ENCODE data around the gene CAPZB. TPM values are rescaled to one million over a fixed set of nuclear protein-coding genes. Genes with fewer than 3 reads are reported as not detected.

CAPZB gene
- total RNA-seq, 2 experiments from 2014 or later, result 492 to 518 TPM

DNA sequence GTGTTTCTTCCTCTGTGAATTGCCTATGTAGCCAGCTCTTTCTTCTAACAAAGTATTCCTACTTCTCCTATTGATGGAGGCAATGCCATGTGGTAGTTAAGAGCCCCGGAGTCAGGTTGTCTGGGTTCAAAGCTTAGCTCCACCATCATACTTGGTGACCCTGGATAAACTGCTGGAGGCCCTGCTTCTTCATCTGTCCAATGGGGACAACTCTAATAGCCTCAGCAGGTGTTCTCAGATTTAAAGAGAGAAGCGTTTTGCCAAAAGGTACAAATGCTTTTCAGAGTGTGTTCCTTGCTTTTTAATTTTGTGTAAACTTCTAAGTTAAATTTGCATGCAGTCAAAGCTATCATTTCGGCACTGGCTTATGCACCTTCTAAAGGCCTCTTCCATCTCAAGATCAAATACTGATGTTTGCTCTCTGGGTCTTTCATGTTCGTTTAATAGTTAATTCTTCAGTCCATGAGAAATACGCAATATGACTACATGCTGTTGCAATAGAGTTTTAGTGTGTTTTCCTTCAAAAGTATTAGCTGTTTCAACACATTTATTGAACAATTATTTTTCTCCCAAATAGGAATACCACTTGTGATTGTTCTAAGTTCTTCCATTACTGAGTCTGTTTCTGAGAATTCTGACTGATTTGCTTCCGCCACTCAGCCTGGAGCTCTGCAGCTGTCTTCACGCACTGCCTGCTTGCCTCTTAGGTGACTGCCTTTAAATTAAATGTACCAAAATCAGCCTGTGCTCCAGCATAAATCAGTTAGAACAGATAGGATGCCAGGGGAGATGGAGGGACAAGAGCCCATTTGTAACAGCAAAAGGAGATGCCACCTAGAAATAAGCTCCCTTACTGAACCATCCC lies 75.6 kb downstream of the CAPZB start:
- ATAC-seq (no peak), DNase-seq (no peak)
- peaks cover 53% of the 10 kb centered on the region for H3K4me1 Mint-ChIP-seq (ENCODE audit: low read depth)
- H3K36me3 Mint-ChIP-seq (ENCODE audit: low read depth), result peaks cover 29% of the 10 kb centered on the region
- H3K4me3 Mint-ChIP-seq, result no peak overlapping the region
- H3K9me3 Mint-ChIP-seq (ENCODE audit: insufficient read depth), result no peaks in the 10 kb centered on the region
- CTCF ChIA-PET, result interaction anchor here (0.9 to 2.3 kb wide), 4 partner anchors 26 to 244 kb away, joined by 3 to 5 read pairs (median 3); no protein-coding TSS in a partner anchor
- no peaks in the 10 kb centered on the region for H3K27me3 Mint-ChIP-seq (ENCODE audit: low read depth)
- POLR2A ChIA-PET, result interaction anchor here (0.6 to 1.0 kb wide), 2 partner anchors 16 to 167 kb away, joined by 3 to 4 read pairs; no protein-coding TSS in a partner anchor
- H3K27ac Mint-ChIP-seq, result no peak overlapping the region

GRCh38 chr1:19407494-19408096 lies 77.7 kb downstream of the CAPZB start:
- CTCF ChIA-PET, result no interaction called here
- no peak overlapping the region for H3K27ac Mint-ChIP-seq
- no peak overlapping the region for H3K4me3 Mint-ChIP-seq

GRCh38 chr1:19406680-19407079 lies 78.7 kb downstream of the CAPZB start:
- Mint-ChIP-seq H3K27ac (peak overlapping the region; percentile 51), H3K36me3 (ENCODE audit: low read depth) (peaks cover 27% of the 10 kb centered on the region), H3K27me3 (ENCODE audit: low read depth) (no peaks in the 10 kb centered on the region), H3K4me1 (ENCODE audit: low read depth) (peaks cover 36% of the 10 kb centered on the region), H3K9me3 (ENCODE audit: insufficient read depth) (no peaks in the 10 kb centered on the region), H3K4me3 (no peak overlapping the region)
- ChIA-PET CTCF (interaction anchor here (1.2 to 1.9 kb wide), 4 partner anchors 16 to 255 kb away, joined by 3 to 11 read pairs (median 4); no protein-coding TSS in a partner anchor), POLR2A (no interaction called here)
- ATAC-seq (no peak), DNase-seq (no peak)

More at GRCh38 chr1:19407494-19408096, 77.7 kb downstream of the CAPZB start:
- Mint-ChIP-seq H3K27me3 (ENCODE audit: low read depth) (no peaks in the 10 kb centered on the region), H3K4me1 (ENCODE audit: low read depth) (peaks cover 44% of the 10 kb centered on the region), H3K36me3 (ENCODE audit: low read depth) (peaks cover 27% of the 10 kb centered on the region), H3K9me3 (ENCODE audit: insufficient read depth) (no peaks in the 10 kb centered on the region)
- no peak for DNase-seq
- POLR2A ChIA-PET, result no interaction called here
- ATAC-seq, result no peak

DNA sequence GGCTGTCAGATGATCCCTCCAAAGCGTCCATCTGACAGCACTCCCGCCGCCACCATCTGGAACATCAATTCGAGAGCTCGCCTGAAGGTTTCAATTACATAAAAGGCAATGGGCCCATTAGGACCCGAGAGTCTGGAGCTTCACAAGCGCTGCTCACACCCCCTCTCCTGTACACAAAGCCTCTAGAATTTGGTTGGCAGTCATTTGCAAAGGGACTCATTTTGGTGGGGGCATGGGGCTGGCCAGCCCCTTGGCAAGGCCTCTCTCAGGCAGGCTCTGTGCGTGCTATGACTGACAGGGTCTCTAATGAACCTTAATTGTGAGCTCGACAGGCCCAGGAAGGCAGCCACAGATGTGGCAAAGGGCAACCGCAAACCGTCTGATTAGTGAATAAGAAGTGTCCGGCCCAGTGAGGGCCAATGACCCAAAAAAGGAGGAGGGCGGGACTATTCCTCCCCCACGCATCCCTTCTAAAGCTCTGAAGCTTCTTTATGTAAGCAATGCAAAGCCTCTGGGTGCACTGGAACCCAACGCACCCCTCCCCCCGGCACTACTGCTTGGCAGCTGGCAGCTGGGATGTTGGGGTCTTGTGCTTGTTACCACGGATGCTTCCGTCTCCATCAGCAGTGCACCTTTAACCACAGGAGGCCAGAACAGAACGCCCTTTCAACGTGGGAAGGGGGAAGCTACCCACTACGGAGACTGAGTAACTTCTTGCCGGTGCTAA lies 79.4 kb downstream of the CAPZB start:
- Mint-ChIP-seq H3K9me3 (ENCODE audit: insufficient read depth) (no peaks in the 10 kb centered on the region), H3K27me3 (ENCODE audit: low read depth) (no peaks in the 10 kb centered on the region), H3K27ac (peak overlapping the region; percentile 39), H3K36me3 (ENCODE audit: low read depth) (peaks cover 26% of the 10 kb centered on the region), H3K4me1 (ENCODE audit: low read depth) (peaks cover 32% of the 10 kb centered on the region), H3K4me3 (no peak overlapping the region)
- DNase-seq, result peak; percentile 27
- ATAC-seq, result peak; percentile 40
- CTCF ChIA-PET, result interaction anchor here (0.9 to 3.0 kb wide), 8 partner anchors 15 to 256 kb away, joined by 3 to 11 read pairs (median 3); no protein-coding TSS in a partner anchor
- POLR2A ChIA-PET, result interaction anchor here (1.3 kb wide), 1 partner anchor 15 kb away, joined by 3 read pairs; no protein-coding TSS in a partner anchor

DNA sequence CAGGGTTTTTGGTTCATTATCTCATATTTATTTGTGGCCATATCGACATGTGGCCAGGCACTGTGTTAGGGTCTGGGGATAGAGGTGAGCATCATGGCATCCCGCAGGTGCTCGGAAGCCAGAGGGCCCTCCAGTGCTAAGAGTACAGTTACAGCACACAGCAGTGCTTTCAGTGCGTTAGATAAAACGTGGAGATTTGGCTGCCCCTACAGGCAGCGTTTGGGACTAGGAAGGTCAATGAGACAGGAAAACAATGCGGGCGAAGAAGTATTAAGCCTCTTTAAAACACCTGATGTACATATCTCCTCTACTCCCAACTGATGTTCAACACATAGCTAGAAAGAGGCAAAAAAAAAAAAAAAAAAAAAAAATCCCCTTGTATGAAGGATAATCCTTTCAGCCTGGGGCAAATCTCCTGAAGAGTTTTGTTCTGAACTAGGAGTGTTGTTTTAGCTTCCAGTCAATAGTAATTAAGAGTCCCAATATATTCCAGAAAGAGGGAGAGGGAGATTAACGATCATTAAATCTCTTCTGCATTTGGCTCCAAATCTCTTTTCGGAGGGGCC lies 80.1 kb downstream of the CAPZB start:
- Mint-ChIP-seq H3K27me3 (ENCODE audit: low read depth) (no peaks in the 10 kb centered on the region), H3K9me3 (ENCODE audit: insufficient read depth) (no peaks in the 10 kb centered on the region), H3K36me3 (ENCODE audit: low read depth) (peaks cover 31% of the 10 kb centered on the region), H3K4me1 (ENCODE audit: low read depth) (peaks cover 34% of the 10 kb centered on the region), H3K4me3 (no peak overlapping the region), H3K27ac (peak overlapping the region; percentile 52)
- DNase-seq (no peak), ATAC-seq (no peak)
- ChIA-PET POLR2A (interaction anchor here (1.3 kb wide), 1 partner anchor 14 kb away, joined by 3 read pairs; no protein-coding TSS in a partner anchor), CTCF (interaction anchor here (0.9 to 3.0 kb wide), 7 partner anchors 14 to 257 kb away, joined by 3 to 11 read pairs (median 3); no protein-coding TSS in a partner anchor)

- Mint-ChIP-seq H3K4me1 (ENCODE audit: low read depth) (peaks cover 35% of the 10 kb centered on the region), H3K4me3 (no peak overlapping the region), H3K27me3 (ENCODE audit: low read depth) (no peaks in the 10 kb centered on the region), H3K9me3 (ENCODE audit: insufficient read depth) (no peaks in the 10 kb centered on the region), H3K27ac (peak overlapping the region; percentile 52), H3K36me3 (ENCODE audit: low read depth) (peaks cover 28% of the 10 kb centered on the region)
- ATAC-seq, result no peak
- ChIA-PET POLR2A (interaction anchor here (0.6 to 1.3 kb wide), 2 partner anchors 14 to 817 kb away, joined by 3 read pairs; no protein-coding TSS in a partner anchor), CTCF (interaction anchor here (3.0 kb wide), 1 partner anchor 177 kb away, joined by 10 read pairs; no protein-coding TSS in a partner anchor)
- no peak for DNase-seq
These were observed 80.6 kb downstream of the CAPZB start for GRCh38 chr1:19404748-19405147.

- Mint-ChIP-seq H3K36me3 (ENCODE audit: low read depth) (peaks cover 38% of the 10 kb centered on the region), H3K9me3 (ENCODE audit: insufficient read depth) (no peaks in the 10 kb centered on the region), H3K4me3 (no peak overlapping the region), H3K4me1 (ENCODE audit: low read depth) (peaks cover 47% of the 10 kb centered on the region), H3K27ac (peak overlapping the region; percentile 14), H3K27me3 (ENCODE audit: low read depth) (no peaks in the 10 kb centered on the region)
- POLR2A ChIA-PET, result no interaction called here
- no peak for ATAC-seq
- DNase-seq, result no peak
- CTCF ChIA-PET, result interaction anchor here (1.4 to 3.0 kb wide), 2 partner anchors 12 to 179 kb away, joined by 3 to 10 read pairs; no protein-coding TSS in a partner anchor
These were observed 82.1 kb downstream of the CAPZB start for GRCh38 chr1:19403256-19403655.

- H3K4me1 Mint-ChIP-seq (ENCODE audit: low read depth), result peaks cover 42% of the 10 kb centered on the region
- no peak for ATAC-seq
- no peaks in the 10 kb centered on the region for H3K9me3 Mint-ChIP-seq (ENCODE audit: insufficient read depth)
- no peak overlapping the region for H3K27ac Mint-ChIP-seq
- no peaks in the 10 kb centered on the region for H3K27me3 Mint-ChIP-seq (ENCODE audit: low read depth)
- DNase-seq, result no peak
- peaks cover 39% of the 10 kb centered on the region for H3K36me3 Mint-ChIP-seq (ENCODE audit: low read depth)
- CTCF ChIA-PET, result interaction anchor here (0.7 to 1.5 kb wide), 4 partner anchors 10 to 249 kb away, joined by 3 to 4 read pairs (median 3); no protein-coding TSS in a partner anchor
- no peak overlapping the region for H3K4me3 Mint-ChIP-seq
- POLR2A ChIA-PET, result interaction anchor here (0.5 kb wide), 1 partner anchor 11 kb away, joined by 3 read pairs; no protein-coding TSS in a partner anchor
These were observed 83.1 kb downstream of the CAPZB start for GRCh38 chr1:19402031-19402813.

GRCh38 chr1:19401535-19401889 lies 83.8 kb downstream of the CAPZB start:
- H3K9me3 Mint-ChIP-seq (ENCODE audit: insufficient read depth), result no peaks in the 10 kb centered on the region
- ChIA-PET CTCF (interaction anchor here (1.5 to 1.7 kb wide), 2 partner anchors 11 to 34 kb away, joined by 3 to 7 read pairs; no protein-coding TSS in a partner anchor), POLR2A (no interaction called here)
- no peaks in the 10 kb centered on the region for H3K27me3 Mint-ChIP-seq (ENCODE audit: low read depth)
- H3K4me1 Mint-ChIP-seq (ENCODE audit: low read depth), result peaks cover 37% of the 10 kb centered on the region
- H3K36me3 Mint-ChIP-seq (ENCODE audit: low read depth), result peaks cover 38% of the 10 kb centered on the region
- H3K4me3 Mint-ChIP-seq, result no peak overlapping the region
- DNase-seq (no peak), ATAC-seq (no peak)
- H3K27ac Mint-ChIP-seq, result no peak overlapping the region

DNA sequence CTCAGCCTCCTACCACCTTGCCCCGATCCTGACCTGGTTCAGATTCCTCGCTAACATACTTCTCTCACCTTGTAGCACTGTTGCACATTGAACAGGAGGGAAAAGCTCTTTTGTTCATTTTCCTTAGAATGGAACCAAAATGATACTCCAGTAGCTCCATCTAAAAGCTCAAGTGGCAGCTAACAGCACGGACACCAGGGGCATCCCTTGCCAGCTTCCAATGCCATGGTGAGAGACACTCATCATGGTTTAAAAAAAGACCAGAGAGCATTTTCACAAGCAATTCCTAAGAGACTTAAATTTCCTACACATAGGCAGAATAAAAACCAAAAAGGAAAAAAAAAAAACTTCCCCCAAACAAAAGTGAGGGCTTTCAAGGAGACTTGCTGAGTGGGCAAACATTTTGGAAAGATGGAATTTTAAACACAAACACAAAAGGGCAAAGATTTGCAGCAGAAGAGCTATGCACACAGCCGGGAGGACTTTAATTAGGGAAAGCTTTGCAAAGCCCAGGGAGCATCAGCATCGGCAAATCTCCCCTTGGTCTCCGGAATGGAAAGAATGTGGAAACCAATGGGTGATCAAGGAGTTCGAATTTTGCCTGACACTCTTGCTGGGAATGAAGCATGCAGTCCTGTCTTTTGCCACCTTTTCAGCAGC lies 84.3 kb downstream of the CAPZB start:
- H3K9me3 Mint-ChIP-seq (ENCODE audit: insufficient read depth), result no peaks in the 10 kb centered on the region
- no peaks in the 10 kb centered on the region for H3K27me3 Mint-ChIP-seq (ENCODE audit: low read depth)
- POLR2A ChIA-PET, result interaction anchor here (0.6 kb wide), 1 partner anchor 25 kb away, joined by 3 read pairs; no protein-coding TSS in a partner anchor
- H3K27ac Mint-ChIP-seq, result no peak overlapping the region
- peaks cover 32% of the 10 kb centered on the region for H3K4me1 Mint-ChIP-seq (ENCODE audit: low read depth)
- peaks cover 33% of the 10 kb centered on the region for H3K36me3 Mint-ChIP-seq (ENCODE audit: low read depth)
- CTCF ChIA-PET, result interaction anchor here (0.6 to 1.7 kb wide), 3 partner anchors 10 to 175 kb away, joined by 3 to 7 read pairs (median 3); no protein-coding TSS in a partner anchor
- DNase-seq (no peak), ATAC-seq (no peak)
- no peak overlapping the region for H3K4me3 Mint-ChIP-seq
